HCT116 (cell line): ENCODE results near the gene VASN. TPM values are rescaled to one million over a fixed set of nuclear protein-coding genes. Genes with fewer than 3 reads are reported as not detected.

Experiments
- ATAC-seq: fragments of 200-7000 bp; cut with Tn5 transposase; 2 replicates; pipeline ENCODE4 v1.9.1; 2020; ENCODE audit warnings: mild to moderate bottlenecking, moderate library complexity
- BruUV-seq: library from RNA; stranded (reverse); fragments of 400-500 nt; replicated peaks from 2 replicates; lab custom pipeline; 2021; lab: Mats Ljungman, UMichigan
- CTCF ChIA-PET: fragments of 300-600 bp; sonication (Branson Sonifier 250); formaldehyde crosslinking; loops from one replicate; lab custom pipeline; 2021; ENCODE audit warnings: antibody characterized with exemption; lab: Charles Lee
- POLR2A ChIA-PET: fragments of 300-600, 350-600 bp; sonication (Branson Sonifier 250); formaldehyde crosslinking; loops from one replicate; lab custom pipeline; 2021; ENCODE audit warnings: antibody characterized with exemption; lab: Charles Lee
- RAD21 ChIA-PET, 2 experiments: fragments of 300-600 bp; sonication (Branson Sonifier 250); formaldehyde crosslinking; loops; one replicate each; lab custom pipeline; 2023; ENCODE audit warnings: low total read pairs in 2 of 2; ENCODE audit not compliant: uncharacterized antibody in 2 of 2, unreplicated experiment in 2 of 2, low non-redundant PET in 1 of 2; lab: Charles Lee
- DNase-seq: peaks from one replicate; pipeline ENCODE4 v3.0.0-alpha.2; 2010; ENCODE audit warnings: low read depth, low spot score
- H2AFZ ChIP-seq: fragments of 200-600 bp; shearing (Covaris generic), sonication (generic); 2 replicates; pipeline ENCODE4 v1.6.1; 2017; ENCODE audit warnings: low read depth, mixed run types, mixed read lengths, antibody characterized with exemption, low read length; ENCODE audit not compliant: poor library complexity, severe bottlenecking
- H3K27ac ChIP-seq: 2 replicates; pipeline ENCODE4 v1.5.1; 2012; ENCODE audit warnings: low read depth, low read length
- H3K27me3 ChIP-seq: fragments of 200-600 bp; sonication (generic); 2 replicates; pipeline ENCODE4 v1.6.1; 2016; ENCODE audit warnings: mixed run types, low read length, mixed read lengths; ENCODE audit not compliant: insufficient read depth
- H3K36me3 ChIP-seq, 2 experiments: fragments of 200-500 bp in 1 of 2; fragments of 200-600 bp in 1 of 2; sonication (Bioruptor generic) in 1 of 2; sonication (generic) in 1 of 2; 2 replicates each; pipeline versions ENCODE4 v1.5.1 to v1.6.1; 2014 to 2016; ENCODE audit warnings: low read length in 2 of 2, inconsistent platforms in 1 of 2, mixed read lengths in 1 of 2, mixed run types in 1 of 2; ENCODE audit not compliant: insufficient read depth in 2 of 2, control insufficient read depth in 1 of 2
- H3K4me1 ChIP-seq, 2 experiments: fragments of 200-600 bp in 1 of 2; sonication (generic) in 1 of 2; 2 replicates each; pipeline versions ENCODE4 v1.5.1 to v1.6.1; 2012 to 2017; ENCODE audit warnings: low read length in 2 of 2, inconsistent platforms in 1 of 2, mild to moderate bottlenecking in 1 of 2, mixed read lengths in 1 of 2, mixed run types in 1 of 2, moderate library complexity in 1 of 2; ENCODE audit not compliant: insufficient read depth in 2 of 2, control insufficient read depth in 1 of 2
- H3K4me2 ChIP-seq: fragments of 200-600 bp; sonication (generic); 2 replicates; pipeline ENCODE4 v1.6.1; 2017; ENCODE audit warnings: mixed run types, low read length, mixed read lengths
- H3K4me3 ChIP-seq, 2 experiments: fragments of 200-600 bp in 1 of 2; sonication (generic) in 1 of 2; replicated peaks in 1 of 2; 2 replicates each; pipeline ENCODE4 v1.5.1; 2011 to 2016; ENCODE audit warnings: low read length in 2 of 2, control low read depth in 1 of 2, low read depth in 1 of 2, mild to moderate bottlenecking in 1 of 2, mixed read lengths in 1 of 2, mixed run types in 1 of 2
- H3K79me2 ChIP-seq: fragments of 200-600 bp; sonication (generic); 2 replicates; pipeline ENCODE4 v1.6.1; 2017; ENCODE audit warnings: mild to moderate bottlenecking, mixed run types, low read length, moderate library complexity, mixed read lengths; ENCODE audit not compliant: insufficient read depth
- H3K9ac ChIP-seq: fragments of 200-600 bp; sonication (generic); 2 replicates; pipeline ENCODE4 v1.6.1; 2016; ENCODE audit warnings: low read length, mixed read lengths
- H3K9me2 ChIP-seq: fragments of 200-600 bp; sonication (generic), shearing (Covaris generic); 2 replicates; pipeline ENCODE4 v1.6.1; 2017; ENCODE audit warnings: mixed run types, mild to moderate bottlenecking, moderate library complexity; ENCODE audit not compliant: insufficient read depth
- H3K9me3 ChIP-seq, 2 experiments: fragments of 200-500 bp in 1 of 2; fragments of 200-600 bp in 1 of 2; sonication (Bioruptor generic) in 1 of 2; sonication (generic) in 1 of 2; 2 replicates each; pipeline ENCODE4 v1.6.1; 2014 to 2017; ENCODE audit warnings: low read length in 2 of 2, mixed read lengths in 2 of 2, inconsistent platforms in 1 of 2, low read depth in 1 of 2, mild to moderate bottlenecking in 1 of 2, mixed run types in 1 of 2, moderate library complexity in 1 of 2; ENCODE audit not compliant: control insufficient read depth in 1 of 2, insufficient read depth in 1 of 2
- H4K20me1 ChIP-seq: fragments of 200-600 bp; sonication (generic), shearing (Covaris generic); 2 replicates; pipeline ENCODE4 v1.6.1; 2017; ENCODE audit warnings: mixed run types, mild to moderate bottlenecking, moderate library complexity; ENCODE audit not compliant: insufficient read depth
- CEBPB ChIP-seq: IDR thresholded peaks from 2 replicates; pipeline ENCODE4 v1.6.1; 2012; ENCODE audit warnings: low read depth
- EGR1 ChIP-seq: IDR thresholded peaks from 2 replicates; pipeline ENCODE4 v1.6.1; 2012; ENCODE audit warnings: low read depth
- ELF1 ChIP-seq: IDR thresholded peaks from 2 replicates; pipeline ENCODE4 v1.6.1; 2012; ENCODE audit warnings: low read depth, borderline replicate concordance
- EZH2phosphoT487 ChIP-seq: fragments of 200-600 bp; IDR thresholded peaks from 2 replicates; pipeline ENCODE4 v1.6.1; 2018; ENCODE audit warnings: antibody characterized with exemption, borderline replicate concordance
- FOSL1 ChIP-seq: IDR thresholded peaks from 2 replicates; pipeline ENCODE4 v1.6.1; 2012; ENCODE audit warnings: low read depth
- POLR2AphosphoS5 ChIP-seq: IDR thresholded peaks from 2 replicates; pipeline ENCODE4 v1.6.1; 2011; ENCODE audit warnings: mild to moderate bottlenecking, low read depth, low read length, moderate library complexity
- RAD21 ChIP-seq: IDR thresholded peaks from 2 replicates; pipeline ENCODE4 v1.6.1; 2012; ENCODE audit warnings: low read depth, mild to moderate bottlenecking
- SP1 ChIP-seq: IDR thresholded peaks from 2 replicates; pipeline ENCODE4 v1.6.1; 2012; ENCODE audit warnings: low read depth
- TCF7L2 ChIP-seq: IDR thresholded peaks from 2 replicates; pipeline ENCODE4 v1.7.0; 2011; ENCODE audit warnings: borderline replicate concordance, inconsistent platforms; ENCODE audit not compliant: insufficient read depth, insufficient read length; ENCODE audit errors: extremely low read depth
- YY1 ChIP-seq: IDR thresholded peaks from 2 replicates; pipeline ENCODE4 v1.6.1; 2011; ENCODE audit warnings: low read length, low read depth, moderate library complexity, mild to moderate bottlenecking; ENCODE audit not compliant: insufficient replicate concordance; ENCODE audit errors: extremely low read depth
- ZBTB33 ChIP-seq: IDR thresholded peaks from 2 replicates; pipeline ENCODE4 v1.6.1; 2011; ENCODE audit warnings: mild to moderate bottlenecking, low read length, moderate library complexity; ENCODE audit not compliant: insufficient replicate concordance; ENCODE audit errors: extremely low read depth
- ZNF274 ChIP-seq: fragments of 200-500 bp; sonication (Bioruptor generic); IDR thresholded peaks from 2 replicates; pipeline ENCODE4 v1.6.1; 2014; ENCODE audit warnings: mild to moderate bottlenecking, low read depth, low read length, inconsistent platforms
- intact Hi-C: fragments of 100-400 bp; cut with micrococcal nuclease; formaldehyde crosslinking; loops from 2 replicates; pipeline ENCODE4 v1.10.0; 2022
- total RNA-seq: library from RNA; stranded (reverse); gene quantifications from one replicate; pipeline ENCODE4 v1.2.1, GENCODE V29; 2021; ENCODE audit not compliant: unreplicated experiment
- TF ChIP-seq, protein P1 (sequence below): IDR thresholded peaks from 2 replicates; pipeline ENCODE4 v1.6.1; 2012
- TF ChIP-seq, protein P2 (sequence below): IDR thresholded peaks from 2 replicates; pipeline ENCODE4 v1.6.1; 2012; ENCODE audit warnings: low read depth

The VASN gene
- total RNA-seq, 1 experiment from 2014 or later: 6.3 TPM

DNA sequence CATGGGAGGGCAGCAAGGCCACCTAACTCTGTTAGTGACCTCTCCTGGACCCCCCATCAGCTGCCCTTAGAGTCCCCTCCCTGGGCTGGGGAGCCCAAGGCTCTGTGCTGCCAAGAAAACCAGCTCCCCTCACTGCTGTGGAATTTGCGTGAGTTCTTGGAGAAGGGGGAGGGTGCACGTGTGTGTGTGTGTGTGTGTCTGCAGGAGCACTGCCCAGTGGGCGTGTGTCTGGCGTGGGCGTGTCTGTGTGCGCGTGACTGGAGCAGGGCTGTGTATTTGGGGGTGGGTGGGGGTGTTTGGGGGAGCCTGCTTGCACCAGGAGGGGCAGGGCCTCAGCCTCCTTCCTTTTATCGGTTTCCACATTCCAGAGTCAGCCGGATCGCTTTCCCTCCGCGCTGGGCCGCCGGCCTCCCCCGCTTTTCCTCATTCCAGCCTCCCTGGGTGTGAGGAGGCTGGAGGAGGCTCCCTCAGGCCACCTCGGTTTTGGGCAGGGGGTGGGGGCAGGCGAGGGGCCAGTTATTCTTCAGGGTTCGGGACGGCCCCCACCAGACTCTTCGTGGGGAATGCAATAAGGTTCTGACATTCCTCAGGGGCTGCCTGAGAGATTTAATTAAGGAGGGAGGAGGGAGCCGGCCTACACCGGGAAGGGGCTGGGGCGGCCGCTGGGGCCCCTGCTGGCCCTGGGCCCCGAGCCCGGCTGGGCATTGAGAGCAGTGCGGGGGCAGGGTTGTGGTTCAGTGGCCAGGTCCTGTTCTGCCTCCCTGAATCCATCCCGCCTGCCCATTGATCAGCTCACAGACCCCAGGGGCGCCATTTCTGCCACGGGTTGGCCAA lies 2.5 kb downstream of the VASN start:
- no TSS peak for BruUV-seq
- intact Hi-C loops: no loop called here
- ChIA-PET CTCF (interaction anchor here (3.3 kb wide), 1 partner anchor 29 kb away, joined by 23 read pairs; no protein-coding TSS in a partner anchor), RAD21 (interaction anchor here in 1 of 2 experiments (1.0 kb wide), 1 partner anchor 15 kb away, joined by 3 read pairs; no protein-coding TSS in a partner anchor), POLR2A (interaction anchor here (0.9 to 1.1 kb wide), 2 partner anchors 17 to 89 kb away, joined by 3 to 6 read pairs; no protein-coding TSS in a partner anchor)
- peak overlapping the region in 1 of 2 experiments; percentile 80; a peak in 2 of 4 replicates for H3K4me3 ChIP-seq
- no peaks in the 10 kb centered on the region for H4K20me1 ChIP-seq
- H3K4me2 ChIP-seq: peak overlapping the region; percentile 99
- H3K9ac ChIP-seq: peak overlapping the region; percentile 52
- TF ChIP-seq ELF1 (no peak), YY1 (no peak), ZBTB33 (no peak), TCF7L2 (no peak), POLR2AphosphoS5 (no peak), CEBPB (no peak), FOSL1 (no peak), SP1 (peak; percentile 16; the same call in 1 of the 2 replicates), ZNF274 (no peak), EGR1 (peak; percentile 83), EZH2phosphoT487 (no peak), RAD21 (no peak)
- TF ChIP-seq, protein P1, sequence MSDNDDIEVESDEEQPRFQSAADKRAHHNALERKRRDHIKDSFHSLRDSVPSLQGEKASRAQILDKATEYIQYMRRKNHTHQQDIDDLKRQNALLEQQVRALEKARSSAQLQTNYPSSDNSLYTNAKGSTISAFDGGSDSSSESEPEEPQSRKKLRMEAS: peak; percentile 51
- TF ChIP-seq, protein P2, sequence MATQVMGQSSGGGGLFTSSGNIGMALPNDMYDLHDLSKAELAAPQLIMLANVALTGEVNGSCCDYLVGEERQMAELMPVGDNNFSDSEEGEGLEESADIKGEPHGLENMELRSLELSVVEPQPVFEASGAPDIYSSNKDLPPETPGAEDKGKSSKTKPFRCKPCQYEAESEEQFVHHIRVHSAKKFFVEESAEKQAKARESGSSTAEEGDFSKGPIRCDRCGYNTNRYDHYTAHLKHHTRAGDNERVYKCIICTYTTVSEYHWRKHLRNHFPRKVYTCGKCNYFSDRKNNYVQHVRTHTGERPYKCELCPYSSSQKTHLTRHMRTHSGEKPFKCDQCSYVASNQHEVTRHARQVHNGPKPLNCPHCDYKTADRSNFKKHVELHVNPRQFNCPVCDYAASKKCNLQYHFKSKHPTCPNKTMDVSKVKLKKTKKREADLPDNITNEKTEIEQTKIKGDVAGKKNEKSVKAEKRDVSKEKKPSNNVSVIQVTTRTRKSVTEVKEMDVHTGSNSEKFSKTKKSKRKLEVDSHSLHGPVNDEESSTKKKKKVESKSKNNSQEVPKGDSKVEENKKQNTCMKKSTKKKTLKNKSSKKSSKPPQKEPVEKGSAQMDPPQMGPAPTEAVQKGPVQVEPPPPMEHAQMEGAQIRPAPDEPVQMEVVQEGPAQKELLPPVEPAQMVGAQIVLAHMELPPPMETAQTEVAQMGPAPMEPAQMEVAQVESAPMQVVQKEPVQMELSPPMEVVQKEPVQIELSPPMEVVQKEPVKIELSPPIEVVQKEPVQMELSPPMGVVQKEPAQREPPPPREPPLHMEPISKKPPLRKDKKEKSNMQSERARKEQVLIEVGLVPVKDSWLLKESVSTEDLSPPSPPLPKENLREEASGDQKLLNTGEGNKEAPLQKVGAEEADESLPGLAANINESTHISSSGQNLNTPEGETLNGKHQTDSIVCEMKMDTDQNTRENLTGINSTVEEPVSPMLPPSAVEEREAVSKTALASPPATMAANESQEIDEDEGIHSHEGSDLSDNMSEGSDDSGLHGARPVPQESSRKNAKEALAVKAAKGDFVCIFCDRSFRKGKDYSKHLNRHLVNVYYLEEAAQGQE: no peak
- no peaks in the 10 kb centered on the region for H3K9me3 ChIP-seq
- H3K9me2 ChIP-seq: no peaks in the 10 kb centered on the region
- no peak overlapping the region for H2AFZ ChIP-seq
- peaks cover 38 to 76% of the 10 kb centered on the region in 2 experiments for H3K4me1 ChIP-seq
- peak overlapping the region; percentile 72 for H3K27ac ChIP-seq
- no peaks in the 10 kb centered on the region for H3K27me3 ChIP-seq
- DNase-seq (no peak), ATAC-seq (peak; percentile 18)
- no peaks in the 10 kb centered on the region for H3K36me3 ChIP-seq
- peaks cover 17% of the 10 kb centered on the region; the same call in 1 of the 2 replicates for H3K79me2 ChIP-seq
